HG03565 (cell line): ENCODE measurements around the gene EEF1AKMT2.
"Not testable (repeated sequence)": the region's sequence is repeated elsewhere in the genome, so short reads cannot be mapped to it uniquely, and the experiment has no call there.

ENCODE experiments used
- ATAC-seq: cut with Tn5 transposase; IDR thresholded peaks from one replicate; pipeline ENCODE4 v1.9.1; 2021; ENCODE audit warnings: mild to moderate bottlenecking, moderate library complexity; ENCODE audit not compliant: unreplicated experiment

Gene EEF1AKMT2

GRCh38 chr10:124791547-124792348 is at the start of gene EEF1AKMT2:
TSS of gene EEF1AKMT2 (minus strand) at chr10:124791887. CDS start at chr10:124791833, 54 bp downstream.
- ATAC-seq = peak; percentile 88

- no peak for ATAC-seq
These were observed 46.0 kb upstream of the EEF1AKMT2 start for GRCh38 chr10:124837687-124838086.

GRCh38 chr10:124831116-124831515 is 39.4 kb upstream of the EEF1AKMT2 start:
- ATAC-seq = no peak

- no peak for ATAC-seq
These were observed 38.8 kb upstream of the EEF1AKMT2 start for GRCh38 chr10:124830445-124830844.

- ATAC-seq = no peak
These were observed 37.9 kb upstream of the EEF1AKMT2 start for GRCh38 chr10:124829447-124830115.

- ATAC-seq = no peak
These were observed 35.8 kb upstream of the EEF1AKMT2 start for GRCh38 chr10:124827474-124827873.

GRCh38 chr10:124826262-124826661 is 34.6 kb upstream of the EEF1AKMT2 start:
- no peak for ATAC-seq

GRCh38 chr10:124825702-124826101 is 34.0 kb upstream of the EEF1AKMT2 start:
- ATAC-seq = no peak

- not testable (repeated sequence) for ATAC-seq
These were observed 33.2 kb upstream of the EEF1AKMT2 start for GRCh38 chr10:124824932-124825331.

- no peak for ATAC-seq
These were observed 32.8 kb upstream of the EEF1AKMT2 start for GRCh38 chr10:124824507-124824906.

- no peak for ATAC-seq
These were observed 29.8 kb upstream of the EEF1AKMT2 start for GRCh38 chr10:124821520-124821919.

- ATAC-seq = no peak
These were observed 28.4 kb upstream of the EEF1AKMT2 start for GRCh38 chr10:124820121-124820520.

GRCh38 chr10:124802313-124802675 is 10.6 kb upstream of the EEF1AKMT2 start:
- peak; percentile 34 for ATAC-seq

- ATAC-seq = no peak
These were observed 7.5 kb upstream of the EEF1AKMT2 start for GRCh38 chr10:124799211-124799610.

- ATAC-seq = no peak
These were observed 7.1 kb upstream of the EEF1AKMT2 start for GRCh38 chr10:124798781-124799180.

- ATAC-seq = no peak
These were observed 6.7 kb upstream of the EEF1AKMT2 start for GRCh38 chr10:124798364-124798763.

GRCh38 chr10:124792998-124793352 is 1.3 kb upstream of the EEF1AKMT2 start:
- ATAC-seq = no peak

- ATAC-seq = not testable (repeated sequence)
These were observed 8.8 kb downstream of the EEF1AKMT2 start for GRCh38 chr10:124782900-124783299.

GRCh38 chr10:124768791-124769190 is 22.9 kb downstream of the EEF1AKMT2 start:
- ATAC-seq = no peak

- no peak for ATAC-seq
These were observed 26.4 kb downstream of the EEF1AKMT2 start for GRCh38 chr10:124765256-124765655.

GRCh38 chr10:124763267-124763666 is 28.4 kb downstream of the EEF1AKMT2 start:
- no peak for ATAC-seq

- ATAC-seq = no peak
These were observed 29.4 kb downstream of the EEF1AKMT2 start for GRCh38 chr10:124762281-124762680.
